Neutrophil (primary cell): ENCODE measurements around the gene MMP25.
"Not testable (repeated sequence)": the region's sequence is repeated elsewhere in the genome, so short reads cannot be mapped to it uniquely, and the experiment has no call there.

ENCODE experiments used
- H3K27ac ChIP-seq: fragments of 200-600 bp; sonication (generic); 2 replicates; pipeline ENCODE4 v1.5.1; 2016; ENCODE audit warnings: mild to moderate bottlenecking, moderate library complexity
- H3K27me3 ChIP-seq: fragments of 200-600 bp; sonication (generic); 2 replicates; pipeline ENCODE4 v1.6.0; 2016; ENCODE audit warnings: mild to moderate bottlenecking
- H3K36me3 ChIP-seq: fragments of 200-600 bp; sonication (generic); 2 replicates; pipeline ENCODE4 v1.5.1; 2017
- H3K4me1 ChIP-seq, 2 experiments: fragments of 200-600 bp in 1 of 2; sonication (generic) in 1 of 2; 1 replicate in 1 of 2; 2 replicates in 1 of 2; pipeline versions ENCODE4 v1.5.1 to v1.6.1; 2013 to 2016; ENCODE audit warnings: low read depth in 1 of 2, low read length in 1 of 2, mild to moderate bottlenecking in 1 of 2, moderate library complexity in 1 of 2; ENCODE audit not compliant: control insufficient read depth in 1 of 2, insufficient read depth in 1 of 2
- H3K4me3 ChIP-seq, 2 experiments: fragments of 200-600 bp in 1 of 2; sonication (generic) in 1 of 2; 1 replicate in 1 of 2; 2 replicates in 1 of 2; pipeline ENCODE4 v1.5.1; 2013 to 2016; ENCODE audit warnings: low read depth in 1 of 2, low read length in 1 of 2, mild to moderate bottlenecking in 1 of 2, moderate library complexity in 1 of 2
- H3K9me3 ChIP-seq: fragments of 200-600 bp; sonication (generic); 2 replicates; pipeline ENCODE4 v1.5.1; 2016
- TF ChIP-seq, protein P1 (sequence below): fragments of 200-600 bp; sonication (generic); IDR thresholded peaks from 2 replicates; pipeline ENCODE4 v1.5.1; 2016; ENCODE audit warnings: antibody characterized with exemption

The MMP25 gene

DNA sequence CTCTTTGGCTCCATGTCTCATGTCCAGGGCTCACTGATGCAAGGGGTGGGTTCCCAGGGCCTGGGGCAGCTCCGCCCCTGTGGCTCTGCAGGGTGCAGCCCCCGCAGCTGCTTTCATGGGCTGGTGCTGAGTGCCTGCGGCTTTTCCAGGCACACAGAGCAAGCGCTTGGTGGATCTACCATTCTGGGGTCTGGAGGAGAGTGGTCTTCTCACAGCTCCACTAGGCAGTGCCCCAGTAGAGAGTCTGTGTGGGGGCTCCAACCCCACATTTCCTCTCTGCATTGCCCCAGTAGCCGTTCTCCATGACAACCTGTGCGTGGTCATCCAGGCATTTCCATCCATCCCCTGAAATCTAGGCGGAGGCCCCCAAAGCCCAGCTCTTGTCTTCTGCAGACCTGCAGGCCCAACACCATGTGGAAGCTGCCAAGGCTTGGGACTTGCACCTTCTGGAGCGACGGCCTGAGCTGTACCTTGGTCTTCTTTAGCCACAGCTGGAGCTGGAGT, 24.3 kb downstream of the MMP25 start:
- Histone ChIP-seq H3K27me3 (no peaks in the 10 kb centered on the region), H3K27ac (peak overlapping the region; percentile 91), H3K36me3 (no peaks in the 10 kb centered on the region), H3K4me3 (no peak overlapping the region), H3K4me1 (peaks cover 62 to 63% of the 10 kb centered on the region in 2 experiments), H3K9me3 (no peaks in the 10 kb centered on the region)
- TF ChIP-seq, protein P1, sequence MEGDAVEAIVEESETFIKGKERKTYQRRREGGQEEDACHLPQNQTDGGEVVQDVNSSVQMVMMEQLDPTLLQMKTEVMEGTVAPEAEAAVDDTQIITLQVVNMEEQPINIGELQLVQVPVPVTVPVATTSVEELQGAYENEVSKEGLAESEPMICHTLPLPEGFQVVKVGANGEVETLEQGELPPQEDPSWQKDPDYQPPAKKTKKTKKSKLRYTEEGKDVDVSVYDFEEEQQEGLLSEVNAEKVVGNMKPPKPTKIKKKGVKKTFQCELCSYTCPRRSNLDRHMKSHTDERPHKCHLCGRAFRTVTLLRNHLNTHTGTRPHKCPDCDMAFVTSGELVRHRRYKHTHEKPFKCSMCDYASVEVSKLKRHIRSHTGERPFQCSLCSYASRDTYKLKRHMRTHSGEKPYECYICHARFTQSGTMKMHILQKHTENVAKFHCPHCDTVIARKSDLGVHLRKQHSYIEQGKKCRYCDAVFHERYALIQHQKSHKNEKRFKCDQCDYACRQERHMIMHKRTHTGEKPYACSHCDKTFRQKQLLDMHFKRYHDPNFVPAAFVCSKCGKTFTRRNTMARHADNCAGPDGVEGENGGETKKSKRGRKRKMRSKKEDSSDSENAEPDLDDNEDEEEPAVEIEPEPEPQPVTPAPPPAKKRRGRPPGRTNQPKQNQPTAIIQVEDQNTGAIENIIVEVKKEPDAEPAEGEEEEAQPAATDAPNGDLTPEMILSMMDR = no peak

DNA sequence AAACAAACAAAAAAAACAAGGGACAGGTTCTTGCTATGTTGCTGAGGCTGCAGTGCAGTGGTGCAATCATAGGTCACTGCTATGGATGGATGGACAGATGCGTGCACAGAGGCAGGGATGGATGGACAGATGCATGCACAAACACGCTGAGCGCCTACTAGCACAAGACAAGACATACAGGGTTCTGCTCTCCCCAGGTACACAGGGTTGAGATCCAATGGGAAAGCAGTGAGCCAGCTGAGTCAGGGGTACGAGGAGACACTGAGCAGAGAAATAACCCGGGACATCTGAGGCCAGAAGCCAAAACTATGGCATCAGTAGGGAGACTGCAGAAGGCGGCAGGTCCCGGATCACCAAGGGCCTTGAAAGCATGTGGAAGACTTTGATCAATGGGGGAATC, 25.3 kb downstream of the MMP25 start:
- Histone ChIP-seq H3K27ac (peak overlapping the region; percentile 91), H3K4me3 (no peak overlapping the region), H3K27me3 (no peaks in the 10 kb centered on the region), H3K36me3 (peaks cover 5% of the 10 kb centered on the region), H3K9me3 (no peaks in the 10 kb centered on the region), H3K4me1 (peaks cover 72 to 73% of the 10 kb centered on the region in 2 experiments)
- TF ChIP-seq, protein P1 = no peak

DNA sequence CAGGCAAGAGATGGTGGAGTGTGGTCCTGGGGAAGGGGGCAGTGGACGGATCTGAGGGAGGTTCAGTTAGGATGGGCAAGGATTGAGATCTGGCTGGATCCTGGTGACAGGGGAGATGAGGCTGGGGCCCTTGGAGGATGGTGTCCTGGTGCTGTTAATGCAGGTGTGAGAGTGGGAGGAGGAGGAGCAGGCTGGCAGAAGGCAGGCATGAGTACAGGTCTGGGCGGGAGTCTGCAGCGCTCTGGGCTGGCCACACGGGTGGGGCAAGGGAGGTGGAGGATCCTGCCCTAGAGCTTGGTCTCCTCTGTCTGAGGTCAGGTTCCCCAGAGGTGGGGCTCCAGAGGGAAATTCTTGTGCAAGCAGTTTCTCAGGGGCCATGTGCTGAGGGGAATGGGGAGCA, 25.8 kb downstream of the MMP25 start:
- peaks cover 76 to 77% of the 10 kb centered on the region in 2 experiments for H3K4me1 ChIP-seq

DNA sequence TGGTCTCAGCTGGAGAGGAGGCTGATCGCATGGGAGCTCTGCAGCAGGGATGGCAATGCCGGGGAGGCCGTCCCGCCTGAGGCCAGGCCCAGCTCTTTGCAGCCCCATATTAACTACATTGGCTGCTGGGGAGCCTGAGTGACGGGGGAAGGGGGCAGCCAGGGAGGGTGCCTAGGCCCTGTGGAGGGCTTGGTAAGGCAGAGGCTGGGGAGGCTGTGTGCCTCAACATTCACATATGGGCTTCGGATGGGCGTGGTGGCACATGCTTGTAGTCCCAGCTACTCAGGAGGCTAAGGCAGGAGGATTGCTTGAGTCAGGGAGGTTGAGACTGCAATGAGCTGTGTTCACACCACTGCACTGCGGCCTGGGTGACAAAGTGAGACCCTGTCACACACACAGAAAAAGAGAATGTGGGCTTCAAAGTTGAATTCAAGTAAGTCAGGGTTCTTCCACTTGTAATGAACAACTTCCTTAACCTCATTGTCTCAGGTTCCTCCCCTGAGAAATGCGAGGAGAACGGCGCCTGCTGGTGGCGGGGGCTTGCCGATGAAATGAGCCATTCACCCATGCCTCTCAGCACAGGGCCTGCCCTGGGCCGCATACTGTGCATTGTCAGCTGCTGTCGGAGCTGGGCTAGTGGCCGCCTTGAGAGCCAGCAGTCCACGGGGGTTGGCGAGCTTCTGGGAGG, 26.4 kb downstream of the MMP25 start:
- Histone ChIP-seq H3K4me3 (peak overlapping the region; percentile 20 to 30), H3K36me3 (peaks cover 16% of the 10 kb centered on the region), H3K27ac (peak overlapping the region; percentile 91), H3K4me1 (peaks cover 76 to 77% of the 10 kb centered on the region in 2 experiments)
- not testable (repeated sequence) for H3K27me3 ChIP-seq, H3K9me3 ChIP-seq

More for the DNA sequence above, 25.8 kb downstream of the MMP25 start:
- H3K4me3 ChIP-seq, H3K9me3 ChIP-seq, H3K27me3 ChIP-seq: not testable (repeated sequence)
- peak overlapping the region; percentile 91 for H3K27ac ChIP-seq
- peaks cover 10% of the 10 kb centered on the region for H3K36me3 ChIP-seq

DNA sequence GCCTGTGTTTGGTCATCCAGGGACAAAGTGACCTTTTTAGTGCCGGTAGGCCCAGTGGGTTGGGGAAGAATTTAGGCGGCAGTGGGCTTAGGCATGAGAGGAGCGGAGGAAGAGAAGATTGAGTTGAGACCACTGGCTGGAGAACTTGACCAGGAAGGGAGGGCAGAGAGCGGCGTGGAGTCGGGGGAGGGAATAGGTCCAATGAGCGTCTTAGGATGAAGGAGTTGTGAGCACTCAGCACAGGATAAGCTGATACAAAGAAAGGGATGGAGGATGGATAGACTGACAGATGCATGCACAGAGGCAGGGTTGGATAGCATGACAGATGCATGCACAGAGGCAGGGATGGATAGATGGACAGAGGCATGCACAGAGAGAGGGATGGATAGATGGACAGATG, 27.1 kb downstream of the MMP25 start:
- Histone ChIP-seq H3K9me3 (no peaks in the 10 kb centered on the region), H3K36me3 (peaks cover 23% of the 10 kb centered on the region), H3K27me3 (no peaks in the 10 kb centered on the region), H3K27ac (peak overlapping the region; percentile 91), H3K4me3 (peak overlapping the region; percentile 58 to 59), H3K4me1 (peaks cover 76 to 77% of the 10 kb centered on the region in 2 experiments)
- TF ChIP-seq, protein P1 = no peak

DNA sequence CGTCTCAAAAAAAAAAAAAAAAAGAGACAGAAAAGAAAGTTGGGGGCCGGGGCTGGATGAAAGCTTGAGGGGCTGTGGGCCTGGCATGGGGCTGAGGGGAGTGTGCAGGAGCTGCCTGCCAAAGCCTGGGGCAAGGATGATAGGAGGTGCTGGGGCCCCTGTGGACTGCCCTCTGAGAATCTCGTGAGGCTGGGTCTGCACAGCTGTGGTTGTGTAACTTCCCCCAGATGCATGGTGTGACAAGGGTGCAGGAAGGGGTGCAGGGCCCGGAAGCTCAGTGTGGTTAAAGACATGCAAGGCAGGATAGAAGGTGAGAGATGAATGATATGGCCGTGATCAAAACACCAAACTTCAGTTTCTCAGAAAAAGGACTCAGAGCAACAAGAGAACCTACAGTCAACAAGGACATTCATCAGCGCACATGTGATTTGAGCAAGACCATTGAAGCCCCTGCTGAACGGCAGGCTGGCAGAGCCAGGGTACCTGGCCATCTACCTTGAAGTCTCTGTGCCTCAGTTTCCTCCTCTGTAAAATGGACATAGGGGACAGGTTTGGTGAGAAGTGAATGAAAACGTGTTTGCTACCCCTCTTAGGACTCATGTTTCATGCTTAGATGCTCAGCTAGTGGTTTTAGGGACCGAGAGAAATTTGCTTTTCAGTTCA, 28.6 kb downstream of the MMP25 start:
- H3K27me3 ChIP-seq = no peaks in the 10 kb centered on the region
- peaks cover 32% of the 10 kb centered on the region for H3K36me3 ChIP-seq
- TF ChIP-seq, protein P1 = no peak
- peaks cover 68 to 69% of the 10 kb centered on the region in 2 experiments for H3K4me1 ChIP-seq
- no peaks in the 10 kb centered on the region for H3K9me3 ChIP-seq
- H3K4me3 ChIP-seq = peak overlapping the region; percentile 58 to 59
- peak overlapping the region; percentile 91 for H3K27ac ChIP-seq
